ENCODE results near the gene APH1B. TPM values are rescaled to one million over a fixed set of nuclear protein-coding genes. Genes with fewer than 3 reads are reported as not detected.
"Not testable (repeated sequence)": the region's sequence is repeated elsewhere in the genome, so short reads cannot be mapped to it uniquely, and the experiment has no call there.

The APH1B gene
- 28.4 TPM for total RNA-seq

GRCh38 chr15:63277038-63277892, at the start of gene APH1B:
Gene APH1B (plus strand): TSS chr15:63277605. CDS start chr15:63277624, 19 bp downstream.
- DNase-seq (ENCODE audit: low spot score): peak; percentile 84

DNA sequence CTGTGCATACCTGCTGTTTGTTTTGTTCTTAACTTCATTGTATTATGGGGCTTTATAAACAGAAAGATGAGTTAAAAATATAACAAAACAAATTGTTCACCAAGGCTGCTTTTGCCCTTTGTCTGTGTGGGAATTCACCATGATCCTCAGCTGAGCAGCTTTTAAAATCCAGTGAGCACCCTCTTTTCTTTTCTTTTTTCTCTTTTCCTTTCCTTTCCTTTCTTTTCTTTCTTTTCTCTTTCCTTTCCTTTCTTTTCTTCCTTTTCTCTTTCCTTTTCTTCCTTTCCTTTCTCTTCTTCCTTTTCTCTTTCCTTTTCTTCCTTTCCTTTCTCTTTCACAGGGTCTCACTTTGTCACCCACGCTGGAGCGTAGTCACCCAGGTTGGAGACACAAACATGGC, 49.7 kb upstream of the APH1B start:
- DNase-seq (ENCODE audit: low spot score): no peak

GRCh38 chr15:63231206-63231605, 46.2 kb upstream of the APH1B start:
- DNase-seq (ENCODE audit: low spot score): no peak

DNA sequence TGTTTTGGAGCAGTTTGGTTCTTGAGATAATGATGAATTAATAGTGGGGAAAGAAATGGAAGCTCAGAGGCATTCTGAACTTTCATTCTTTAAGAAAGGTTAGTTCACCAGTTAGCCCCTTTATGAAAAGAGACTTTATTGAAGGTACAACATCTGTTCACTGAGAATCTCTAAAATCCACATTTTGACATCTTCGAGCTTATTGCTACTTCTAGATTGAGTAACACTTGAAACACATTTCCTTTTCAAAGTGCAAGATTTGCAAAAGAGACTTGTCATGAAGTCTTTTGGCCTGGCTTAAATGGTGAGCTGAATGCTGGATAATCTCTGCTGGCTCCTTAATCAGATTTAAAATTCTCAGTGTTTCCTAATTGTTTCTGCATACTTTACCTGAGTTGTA, 45.7 kb upstream of the APH1B start:
- no peak for DNase-seq (ENCODE audit: low spot score)

DNA sequence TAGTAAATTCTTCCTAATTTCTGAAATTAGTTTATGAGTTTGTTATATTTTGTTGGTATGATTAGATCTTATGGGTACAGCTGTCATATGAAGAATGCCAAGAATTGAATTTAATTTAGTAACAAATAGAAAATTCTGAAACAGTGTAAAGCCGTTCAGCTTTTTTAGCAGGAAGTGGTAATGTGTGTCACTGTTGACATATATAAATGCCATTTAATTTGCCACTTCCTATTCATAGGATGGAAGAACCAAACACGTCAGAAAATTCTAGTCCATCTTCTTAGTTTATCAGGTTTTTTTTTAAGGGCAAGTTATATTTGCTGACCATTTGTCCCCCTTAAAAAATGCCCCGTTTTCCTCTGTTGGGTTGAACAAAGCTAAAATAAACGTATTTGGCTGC, 45.0 kb upstream of the APH1B start:
- no peak for DNase-seq (ENCODE audit: low spot score)

- DNase-seq (ENCODE audit: low spot score): no peak
Measured at GRCh38 chr15:63232943-63233342, 44.5 kb upstream of the APH1B start.

DNA sequence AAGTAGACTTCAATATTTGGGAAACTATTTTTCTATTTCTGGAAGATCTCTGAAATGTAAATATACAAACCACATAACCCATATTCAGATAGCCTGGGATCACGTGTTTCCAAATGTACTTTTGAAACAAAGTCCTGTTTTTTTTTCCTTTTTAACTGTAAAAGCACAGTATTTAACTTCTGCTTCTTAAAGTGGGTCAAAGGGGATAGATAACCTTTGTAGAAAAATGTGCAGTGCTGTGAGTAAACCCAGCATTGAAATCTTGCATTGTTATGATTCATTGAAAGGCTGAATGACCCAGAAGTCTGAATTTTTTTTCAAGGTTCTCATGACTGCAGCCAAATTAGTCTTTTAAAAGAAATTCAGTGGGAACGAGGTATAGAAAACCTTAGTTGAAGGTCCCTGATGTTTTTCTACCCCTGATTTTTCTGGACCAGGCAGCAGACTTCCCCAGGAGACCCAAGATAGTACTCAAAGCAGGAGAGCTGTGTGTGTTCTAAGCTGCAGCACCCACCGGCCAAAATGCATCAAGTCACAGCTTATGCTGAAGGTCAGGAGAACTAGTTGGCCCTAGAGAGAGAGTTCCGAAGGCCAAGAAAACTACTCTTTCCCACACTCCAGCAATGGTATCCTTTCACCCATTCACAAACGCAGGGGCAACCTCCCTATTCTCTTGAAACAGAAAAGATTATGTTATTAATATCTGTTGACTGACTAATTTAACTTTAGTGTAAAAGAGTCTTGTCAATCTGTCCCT, 43.6 kb upstream of the APH1B start:
- DNase-seq (ENCODE audit: low spot score): no peak

GRCh38 chr15:63234451-63234870, 42.9 kb upstream of the APH1B start:
- peak; percentile 53 for DNase-seq (ENCODE audit: low spot score)

- DNase-seq (ENCODE audit: low spot score): no peak
Measured at GRCh38 chr15:63236272-63236671, 41.1 kb upstream of the APH1B start.

GRCh38 chr15:63237086-63237485, 40.3 kb upstream of the APH1B start:
- not testable (repeated sequence) for DNase-seq (ENCODE audit: low spot score)

DNA sequence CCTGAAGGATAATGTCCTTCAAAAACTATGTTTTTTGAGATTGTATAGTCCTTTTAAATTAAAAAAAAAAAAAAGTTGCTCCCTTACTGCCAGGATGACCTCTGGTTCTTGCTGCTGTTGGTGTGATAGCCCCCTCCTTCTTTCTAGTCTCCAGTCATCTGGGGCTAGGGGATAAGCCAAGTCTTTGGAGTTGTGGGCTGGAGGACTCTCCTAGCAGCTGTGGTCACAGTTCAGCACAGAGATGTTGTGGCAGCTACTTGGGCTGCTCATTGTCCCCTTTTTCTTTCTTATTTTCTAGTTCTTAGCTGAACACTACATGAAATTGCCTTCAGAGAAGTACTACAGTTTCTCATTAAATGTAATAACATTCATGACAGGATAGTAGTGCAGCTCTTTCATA, 39.2 kb upstream of the APH1B start:
- no peak for DNase-seq (ENCODE audit: low spot score)

- no peak for DNase-seq (ENCODE audit: low spot score)
Measured at GRCh38 chr15:63238796-63239195, 38.6 kb upstream of the APH1B start.

DNA sequence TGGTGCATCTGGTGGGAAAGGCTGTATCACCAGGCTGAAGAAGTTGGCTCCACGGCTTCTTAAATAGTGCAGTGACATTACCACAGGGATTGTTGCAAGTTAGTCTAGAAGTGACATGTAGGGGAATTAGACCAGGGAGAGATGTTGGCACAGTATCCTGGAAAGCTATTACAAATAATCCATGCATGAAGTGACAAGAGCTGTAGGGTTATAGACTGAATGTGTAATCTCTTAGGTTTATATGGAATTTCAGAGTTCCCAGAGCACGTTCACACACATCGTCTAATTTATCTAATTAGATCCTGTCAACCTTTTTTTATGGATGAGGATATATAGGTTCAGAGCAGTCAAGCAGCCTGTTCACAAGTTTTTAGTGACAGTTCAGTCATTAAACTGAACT, 37.3 kb upstream of the APH1B start:
- DNase-seq (ENCODE audit: low spot score): no peak

DNA sequence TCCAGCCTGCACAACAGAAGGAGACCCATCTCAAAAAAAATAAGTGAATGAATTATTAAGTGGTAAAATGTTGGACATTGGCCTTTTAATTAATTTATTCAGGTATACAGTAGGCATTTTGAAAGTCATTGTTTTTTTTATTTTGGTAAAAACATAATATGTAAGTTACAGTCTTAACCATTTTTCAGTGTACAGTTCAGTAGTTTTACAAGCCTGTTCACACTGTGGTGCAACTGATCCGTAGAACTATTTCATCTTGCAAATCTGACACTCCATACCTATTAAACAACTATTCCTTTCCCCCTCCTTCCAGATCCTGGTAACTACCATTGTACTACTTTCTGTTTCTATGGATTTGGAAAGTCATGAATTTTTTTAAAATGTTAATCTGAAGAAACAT, 36.1 kb upstream of the APH1B start:
- no peak for DNase-seq (ENCODE audit: low spot score)

DNA sequence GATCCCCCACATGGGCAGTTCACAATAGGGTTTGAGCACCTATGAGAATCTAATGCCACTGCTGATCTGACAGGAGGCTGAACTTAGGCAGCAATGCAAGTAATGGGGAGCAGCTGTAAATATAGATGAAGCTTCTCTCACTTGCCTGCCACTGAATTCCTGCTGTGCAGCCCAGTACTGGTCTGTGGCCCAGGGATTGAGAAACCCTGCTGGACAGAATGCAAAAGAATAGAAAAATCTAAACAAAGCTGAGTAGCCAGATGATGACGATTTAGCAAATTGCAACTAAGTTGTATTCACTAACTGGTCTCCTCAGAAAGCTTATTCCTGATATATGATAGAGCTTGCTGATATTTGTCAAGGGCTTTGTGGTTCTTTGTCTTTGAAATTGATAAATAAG, 34.3 kb upstream of the APH1B start:
- DNase-seq (ENCODE audit: low spot score): no peak

DNA sequence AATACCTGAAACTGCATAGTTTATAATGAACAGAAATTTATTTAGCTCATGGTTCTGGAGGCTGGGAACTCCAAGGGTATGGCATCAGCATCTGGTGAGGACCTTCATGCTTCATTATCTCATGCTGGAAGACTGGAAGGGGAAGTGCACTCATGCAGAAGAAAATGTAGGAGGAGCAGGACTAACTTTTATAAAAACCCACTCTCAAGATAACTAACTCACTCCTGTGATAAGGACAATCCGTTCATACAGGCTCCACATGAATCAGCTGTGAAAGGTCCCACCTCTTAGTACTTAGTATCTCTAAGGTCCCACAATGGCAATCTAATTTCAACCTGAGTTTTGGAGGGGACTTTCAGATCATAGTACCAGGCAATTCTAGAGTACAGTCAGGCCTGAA, 33.6 kb upstream of the APH1B start:
- DNase-seq (ENCODE audit: low spot score): no peak

- no peak for DNase-seq (ENCODE audit: low spot score)
Measured at GRCh38 chr15:63244399-63244798, 33.0 kb upstream of the APH1B start.

GRCh38 chr15:63244976-63245645, 32.3 kb upstream of the APH1B start:
- no peak for DNase-seq (ENCODE audit: low spot score)

GRCh38 chr15:63246691-63247469, 30.5 kb upstream of the APH1B start:
- no peak for DNase-seq (ENCODE audit: low spot score)

DNA sequence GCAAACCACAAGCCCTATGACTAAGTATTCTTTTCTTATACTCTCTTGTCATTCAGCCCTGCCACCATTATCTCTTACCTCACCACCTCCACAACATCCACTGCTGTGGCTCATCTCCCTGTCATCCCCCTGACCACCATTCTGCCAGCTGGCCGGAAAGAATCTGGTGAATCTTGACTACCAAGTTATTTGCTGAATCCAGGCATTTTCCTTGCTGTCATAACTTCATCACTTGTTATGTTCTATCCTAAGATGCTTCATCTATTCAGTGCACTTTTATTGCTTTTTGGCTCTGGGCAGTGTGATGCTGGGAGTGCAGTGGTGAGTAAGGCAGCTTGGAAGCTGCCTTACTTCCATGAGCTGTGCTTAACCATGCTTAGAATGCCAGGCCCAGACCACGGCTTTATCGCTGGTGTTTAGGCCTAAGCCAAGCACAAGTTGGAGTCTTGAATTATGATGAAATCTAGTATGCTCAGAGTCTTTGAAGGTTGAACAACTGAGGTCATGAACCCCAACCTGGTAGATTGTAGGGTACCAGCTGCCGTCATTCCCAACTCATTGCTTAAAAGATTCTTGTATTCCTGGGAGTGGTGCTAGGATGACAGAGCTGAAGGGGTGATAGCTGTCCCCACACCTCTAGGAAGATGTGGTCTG, 27.0 kb upstream of the APH1B start:
- no peak for DNase-seq (ENCODE audit: low spot score)

DNA sequence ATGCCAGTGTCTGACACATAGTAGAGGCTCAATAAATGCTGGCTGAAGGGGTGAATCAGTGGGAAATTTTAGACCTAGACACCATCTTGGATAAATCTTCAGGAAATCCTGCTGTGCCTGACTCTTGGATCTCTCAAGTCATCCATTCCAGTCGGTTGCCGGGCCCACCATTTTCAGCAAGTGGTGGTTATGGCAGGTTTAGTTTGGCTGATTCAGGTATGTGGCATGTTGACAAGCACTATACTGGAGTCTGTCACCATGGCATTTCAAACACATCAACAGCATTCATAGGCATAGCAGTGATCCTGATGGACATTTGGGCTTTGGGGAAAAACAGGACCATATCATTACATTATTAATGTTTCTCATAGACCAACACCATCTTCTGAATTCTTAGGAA, 25.7 kb upstream of the APH1B start:
- DNase-seq (ENCODE audit: low spot score): no peak
